HG02588 (cell line): Measurements from ENCODE around the gene LGMN.
"Not testable (repeated sequence)": the region's sequence is repeated elsewhere in the genome, so short reads cannot be mapped to it uniquely, and the experiment has no call there.

Source experiments
- ATAC-seq: cut with Tn5 transposase; IDR thresholded peaks from one replicate; pipeline ENCODE4 v1.9.1; 2021; ENCODE audit warnings: mild to moderate bottlenecking, moderate library complexity; ENCODE audit not compliant: unreplicated experiment

Gene LGMN

GRCh38 chr14:92702441-92702918, 45.9 kb downstream of the LGMN start:
- ATAC-seq, result no peak

GRCh38 chr14:92701826-92702225, 46.6 kb downstream of the LGMN start:
- no peak for ATAC-seq

GRCh38 chr14:92698393-92698792, 50.0 kb downstream of the LGMN start:
- ATAC-seq, result no peak

- no peak for ATAC-seq
Observed at GRCh38 chr14:92696366-92696765, 52.1 kb downstream of the LGMN start.

- ATAC-seq, result no peak
Observed at GRCh38 chr14:92695562-92695961, 52.9 kb downstream of the LGMN start.

- ATAC-seq, result no peak
Observed at GRCh38 chr14:92694807-92695206, 53.6 kb downstream of the LGMN start.

GRCh38 chr14:92693998-92694795, 54.2 kb downstream of the LGMN start:
- ATAC-seq, result no peak

- no peak for ATAC-seq
Observed at GRCh38 chr14:92692822-92693226, 55.6 kb downstream of the LGMN start.

GRCh38 chr14:92690171-92691011, 58.0 kb downstream of the LGMN start:
- ATAC-seq, result no peak

- no peak for ATAC-seq
Observed at GRCh38 chr14:92688434-92689375, 59.7 kb downstream of the LGMN start.

GRCh38 chr14:92687681-92688433, 60.6 kb downstream of the LGMN start:
- ATAC-seq, result no peak

GRCh38 chr14:92686900-92687427, 61.5 kb downstream of the LGMN start:
- ATAC-seq, result peak; percentile 58

- ATAC-seq, result peak; percentile 17
Observed at GRCh38 chr14:92686411-92686899, 62.0 kb downstream of the LGMN start.

- no peak for ATAC-seq
Observed at GRCh38 chr14:92685784-92686355, 62.6 kb downstream of the LGMN start.

- no peak for ATAC-seq
Observed at GRCh38 chr14:92684801-92685560, 63.4 kb downstream of the LGMN start.

GRCh38 chr14:92683041-92683440, 65.4 kb downstream of the LGMN start:
- ATAC-seq, result no peak

- no peak for ATAC-seq
Observed at GRCh38 chr14:92680781-92681650, 67.4 kb downstream of the LGMN start.

- not testable (repeated sequence) for ATAC-seq
Observed at GRCh38 chr14:92680330-92680729, 68.1 kb downstream of the LGMN start.
